IMR-90 (cell line): ENCODE data around the gene RBMY1F. TPM values are rescaled to one million over a fixed set of nuclear protein-coding genes. Genes with fewer than 3 reads are reported as not detected.
"Not testable (repeated sequence)": the region's sequence is repeated elsewhere in the genome, so short reads cannot be mapped to it uniquely, and the experiment has no call there.

Experiments
- ATAC-seq: fragments of 200-7000 bp; cut with Tn5 transposase; 2 replicates; pipeline ENCODE4 v1.9.1; 2020; ENCODE audit warnings: low read depth, mild to moderate bottlenecking, moderate library complexity
- BruUV-seq: library from RNA; stranded (reverse); fragments of 400-500 nt; replicated peaks from 2 replicates; lab custom pipeline; 2021; lab: Mats Ljungman, UMichigan
- CTCF ChIA-PET: fragments of 300-600 bp; formaldehyde crosslinking; extraction: SDS; loops from one replicate; lab custom pipeline; 2021; ENCODE audit warnings: antibody characterized with exemption; lab: Yijun Ruan, JAX
- POLR2A ChIA-PET: fragments of 300-600 bp; sonication (Branson Sonifier 250); formaldehyde crosslinking; loops from one replicate; lab custom pipeline; 2022; ENCODE audit warnings: antibody characterized with exemption; ENCODE audit not compliant: unreplicated experiment; lab: Charles Lee
- DNase-seq: peaks from one replicate; pipeline ENCODE4 v3.0.0; 2013
- H2AFZ ChIP-seq: replicated peaks from 2 replicates; pipeline ENCODE3; 2013; ENCODE audit warnings: low read length, mild to moderate bottlenecking; ENCODE audit not compliant: poor library complexity
- H2AK5ac ChIP-seq: 2 replicates; pipeline ENCODE4 v1.6.1; 2013; ENCODE audit warnings: low read depth, low read length, inconsistent platforms
- H2AK9ac ChIP-seq: replicated peaks from 2 replicates; pipeline ENCODE3; 2013; ENCODE audit warnings: mild to moderate bottlenecking, low read depth, low read length, moderate library complexity; ENCODE audit not compliant: poor library complexity
- H2BK120ac ChIP-seq: 2 replicates; pipeline ENCODE4 v1.6.1; 2013; ENCODE audit warnings: low read depth, low read length, inconsistent platforms
- H2BK15ac ChIP-seq: 3 replicates; pipeline ENCODE4 v1.6.1; 2013; ENCODE audit warnings: low read depth, low read length, inconsistent platforms
- H2BK20ac ChIP-seq: 2 replicates; pipeline ENCODE4 v1.6.1; 2013; ENCODE audit warnings: low read depth, mild to moderate bottlenecking, inconsistent platforms, low read length, moderate library complexity
- H2BK5ac ChIP-seq: 2 replicates; pipeline ENCODE4 v1.6.1; 2013; ENCODE audit warnings: mild to moderate bottlenecking, low read depth, low read length, inconsistent platforms; ENCODE audit not compliant: poor library complexity, severe bottlenecking
- H3K14ac ChIP-seq: replicated peaks from 2 replicates; pipeline ENCODE4 v1.6.1; 2013; ENCODE audit warnings: low read depth, low read length, inconsistent platforms
- H3K18ac ChIP-seq: 2 replicates; pipeline ENCODE4 v1.6.1; 2013; ENCODE audit warnings: low read depth, low read length, control low read depth
- H3K23ac ChIP-seq: 2 replicates; pipeline ENCODE4 v1.6.1; 2013; ENCODE audit warnings: low read depth, low read length, inconsistent platforms
- H3K27ac ChIP-seq: 2 replicates; pipeline ENCODE4 v1.5.1; 2013; ENCODE audit warnings: mild to moderate bottlenecking, control low read depth, low read length; ENCODE audit not compliant: insufficient read depth
- H3K27me3 ChIP-seq: 2 replicates; pipeline ENCODE4 v1.6.1; 2013; ENCODE audit warnings: low read length; ENCODE audit not compliant: control insufficient read depth, insufficient read depth
- H3K36me3 ChIP-seq: 2 replicates; pipeline ENCODE4 v1.6.1; 2013; ENCODE audit warnings: low read length, mixed read lengths; ENCODE audit not compliant: control insufficient read depth, insufficient read depth
- H3K4ac ChIP-seq: 2 replicates; pipeline ENCODE4 v1.6.1; 2013; ENCODE audit warnings: low read depth, low read length, inconsistent platforms
- H3K4me1 ChIP-seq: 2 replicates; pipeline ENCODE4 v1.6.1; 2013; ENCODE audit warnings: low read length, mixed read lengths; ENCODE audit not compliant: control insufficient read depth, insufficient read depth
- H3K4me2 ChIP-seq: 2 replicates; pipeline ENCODE4 v1.6.1; 2013; ENCODE audit warnings: low read depth, mild to moderate bottlenecking, control low read depth, low read length, moderate library complexity
- H3K4me3 ChIP-seq: 2 replicates; pipeline ENCODE4 v1.5.1; 2013; ENCODE audit warnings: low read depth, mild to moderate bottlenecking, control low read depth, low read length, moderate library complexity; ENCODE audit not compliant: insufficient read depth
- H3K56ac ChIP-seq: 2 replicates; pipeline ENCODE4 v1.6.1; 2013; ENCODE audit warnings: low read length, inconsistent platforms; ENCODE audit not compliant: insufficient read depth; ENCODE audit errors: extremely low read depth
- H3K79me1 ChIP-seq, 2 experiments: 2 replicates each; pipeline ENCODE4 v1.6.1; 2013; ENCODE audit warnings: low read length in 2 of 2, inconsistent platforms in 1 of 2, low read depth in 1 of 2
- H3K9ac ChIP-seq: 2 replicates; pipeline ENCODE4 v1.6.1; 2013; ENCODE audit warnings: low read depth, low read length, control low read depth
- H3K9me1 ChIP-seq: 2 replicates; pipeline ENCODE4 v1.6.1; 2013; ENCODE audit warnings: low read length, inconsistent platforms; ENCODE audit not compliant: insufficient read depth
- H3K9me3 ChIP-seq: 2 replicates; pipeline ENCODE4 v1.6.1; 2013; ENCODE audit warnings: low read length; ENCODE audit not compliant: control insufficient read depth, insufficient read depth
- H4K20me1 ChIP-seq: 2 replicates; pipeline ENCODE4 v1.6.1; 2013; ENCODE audit warnings: low read length, inconsistent platforms; ENCODE audit not compliant: insufficient read depth
- H4K5ac ChIP-seq: 2 replicates; pipeline ENCODE4 v1.6.1; 2013; ENCODE audit warnings: mild to moderate bottlenecking, low read depth, low read length, control low read depth
- H4K8ac ChIP-seq, 2 experiments: 2 replicates each; pipeline ENCODE4 v1.6.1; 2013; ENCODE audit warnings: low read depth in 2 of 2, low read length in 2 of 2, control low read depth in 1 of 2, inconsistent platforms in 1 of 2
- H4K91ac ChIP-seq: 2 replicates; pipeline ENCODE4 v1.6.1; 2013; ENCODE audit warnings: low read depth, low read length, inconsistent platforms; ENCODE audit not compliant: insufficient read depth
- WGBS, 2 experiments: methylation state at CpG; one replicate each; pipeline versions ENCODE4 v1.1.5 to v1.1.7; 2013; ENCODE audit warnings: missing lambda C conversion rate in 2 of 2; ENCODE audit not compliant: insufficient read length in 1 of 2; ENCODE audit errors: extremely low coverage in 2 of 2; 5-methylcytosine and 5-hydroxymethylcytosine counted together
- dilution Hi-C: fragments of 300-500 bp; cut with HindIII; formaldehyde crosslinking; loops from one replicate; pipeline ENCODE4 v1.14.3; 2018; ENCODE audit warnings: low sequenced_read_pairs; ENCODE audit not compliant: unreplicated experiment
- in situ Hi-C: fragments of 300-500 bp; cut with MboI; formaldehyde crosslinking; loops from 3 replicates; pipeline ENCODE4 v1.14.3; 2019; ENCODE audit warnings: low sequenced_read_pairs, inconsistent platforms, mixed read lengths
- intact Hi-C: fragments of 100-400 bp; cut with micrococcal nuclease; formaldehyde crosslinking; loops from 2 replicates; pipeline ENCODE4 v1.10.0; 2022
- polyA plus RNA-seq, 3 experiments: library from polyadenylated mRNA; depleted of rRNA; stranded (reverse); fragments of >200 nt; gene quantifications; 2 replicates each; pipeline ENCODE4 v1.2.3, GENCODE V29; 2012; ENCODE audit warnings: low replicate concordance in 1 of 3
- total RNA-seq: library from RNA; depleted of rRNA; stranded (reverse); fragments of >200 nt; gene quantifications from 2 replicates; pipeline ENCODE4 v1.2.3, GENCODE V29; 2012; rRNA removed

RBMY1F gene
- total and polyA plus RNA-seq, 2 of the 4 experiments (the other 2 are of a cell fraction): not detected

GRCh38 chrY:22130494-22130893, 52.2 kb downstream of the RBMY1F start:
- H3K4me2 ChIP-seq, H3K9ac ChIP-seq, H3K4me3 ChIP-seq, dilution Hi-C loops, H3K9me3 ChIP-seq, H3K4me1 ChIP-seq, H2AFZ ChIP-seq, H2BK20ac ChIP-seq, H3K9me1 ChIP-seq, H3K79me1 ChIP-seq, H3K23ac ChIP-seq, H2AK5ac ChIP-seq, H2BK120ac ChIP-seq, in situ Hi-C loops, H3K36me3 ChIP-seq, H3K4ac ChIP-seq, intact Hi-C loops, H3K27me3 ChIP-seq, H3K27ac ChIP-seq, H2AK9ac ChIP-seq, H3K56ac ChIP-seq, H4K91ac ChIP-seq, H4K8ac ChIP-seq, BruUV-seq, CTCF ChIA-PET, H2BK5ac ChIP-seq, H3K18ac ChIP-seq, POLR2A ChIA-PET, H4K5ac ChIP-seq, ATAC-seq, H2BK15ac ChIP-seq, H4K20me1 ChIP-seq, DNase-seq, H3K14ac ChIP-seq: not testable (repeated sequence)
- WGBS, 2 experiments: no CpG with 5 or more reads among the region's 8 CpGs

Other genes starting within 250 kb of the RBMY1F start
- not detected in 2 replicates for gene RBMY1J, start 220.5 kb upstream of the RBMY1F start, total RNA-seq
- gene RBMY1J, start 220.5 kb upstream of the RBMY1F start, polyA plus RNA-seq (2012; rRNA removed): not detected in 2 replicates